ENCODE data around the gene WWOX. TPM values are rescaled to one million over a fixed set of nuclear protein-coding genes. Genes with fewer than 3 reads are reported as not detected.

WWOX gene
- total RNA-seq, 1 donor from 2014 or later = 22.6 TPM

Small RNA genes lying within 50 kb of the gene (small RNA-seq; reads per million reads assigned to genes)
- gene AC027279.3 (ENCODE audit: low replicate concordance) = not detected

Other genes starting within 250 kb of the WWOX start
- not detected for gene CLEC3A, start 77.1 kb upstream of the WWOX start, total RNA-seq